ENCODE results near the gene BTBD17. TPM values are rescaled to one million over a fixed set of nuclear protein-coding genes. Genes with fewer than 3 reads are reported as not detected.

Gene BTBD17
- total RNA-seq, 3 donors from 2014 or later = 0.17 TPM; not detected in 2

GRCh38 chr17:74330446-74330845, 31.2 kb downstream of the BTBD17 start:
- TF ChIP-seq CTCF (IDR thresholded peaks at IDR 0.05) = no peak
- no peaks in the 10 kb centered on the region for H3K36me3 ChIP-seq (ENCODE audit: low read depth)
- DNase-seq (no peak), ATAC-seq (no peak)
- H3K9me3 ChIP-seq = no peaks in the 10 kb centered on the region
- intact Hi-C loops (cut with DNase I, micrococcal nuclease) = no loop called here
- peaks cover 9% of the 10 kb centered on the region for H3K4me1 ChIP-seq (ENCODE audit: low read depth)
- H3K4me3 ChIP-seq = no peak overlapping the region

GRCh38 chr17:74329378-74329777, 32.3 kb downstream of the BTBD17 start:
- no peak for TF ChIP-seq CTCF (IDR thresholded peaks at IDR 0.05)
- ATAC-seq = no peak

GRCh38 chr17:74328487-74328886, 33.2 kb downstream of the BTBD17 start:
- DNase-seq (no peak), ATAC-seq (no peak)
- TF ChIP-seq CTCF (IDR thresholded peaks at IDR 0.05) = no peak
- H3K9me3 ChIP-seq = no peaks in the 10 kb centered on the region
- H3K36me3 ChIP-seq (ENCODE audit: low read depth) = no peaks in the 10 kb centered on the region
- H3K4me3 ChIP-seq = no peak overlapping the region
- intact Hi-C loops (cut with DNase I, micrococcal nuclease) = no loop called here
- peaks cover 11% of the 10 kb centered on the region for H3K4me1 ChIP-seq (ENCODE audit: low read depth)

More at GRCh38 chr17:74329378-74329777, 32.3 kb downstream of the BTBD17 start:
- peaks cover 11% of the 10 kb centered on the region for H3K4me1 ChIP-seq (ENCODE audit: low read depth)
- intact Hi-C loops (cut with DNase I, micrococcal nuclease) = no loop called here
- no peak overlapping the region for H3K4me3 ChIP-seq
- no peak for DNase-seq
- no peaks in the 10 kb centered on the region for H3K36me3 ChIP-seq (ENCODE audit: low read depth)
- H3K9me3 ChIP-seq = no peaks in the 10 kb centered on the region

GRCh38 chr17:74326506-74326905, 35.2 kb downstream of the BTBD17 start:
- peaks cover 11% of the 10 kb centered on the region for H3K4me1 ChIP-seq (ENCODE audit: low read depth)
- ATAC-seq = no peak
- no peaks in the 10 kb centered on the region for H3K9me3 ChIP-seq
- no peak for DNase-seq
- intact Hi-C loops (cut with DNase I, micrococcal nuclease) = no loop called here
- no peaks in the 10 kb centered on the region for H3K36me3 ChIP-seq (ENCODE audit: low read depth)
- no peak for TF ChIP-seq CTCF (IDR thresholded peaks at IDR 0.05)
- no peak overlapping the region for H3K4me3 ChIP-seq

GRCh38 chr17:74325743-74326379, 35.8 kb downstream of the BTBD17 start, which contains the start of gene KIF19:
KIF19 (plus strand) TSS chr17:74326226; CDS start chr17:74326350, 124 bp downstream.
- no peak for TF ChIP-seq CTCF (IDR thresholded peaks at IDR 0.05)
- ATAC-seq (peak; percentile 85), DNase-seq (peak in 2 of 3 donors; percentile 51 to 69)
- H3K36me3 ChIP-seq (ENCODE audit: low read depth) = no peaks in the 10 kb centered on the region
- peaks cover 11% of the 10 kb centered on the region for H3K4me1 ChIP-seq (ENCODE audit: low read depth)
- no peak within 1 kb of the TSS for H3K4me3 ChIP-seq
- no peaks in the 10 kb centered on the region for H3K9me3 ChIP-seq
- intact Hi-C loops (cut with DNase I, micrococcal nuclease) = no loop called here
